ENCODE results near the gene ZNF134.

Gene ZNF134

GRCh38 chr19:57613941-57614743 is at the start of gene ZNF134 (continued):
- TF ChIP-seq SP7 (tag by site-specific recombination; IDR thresholded peaks at IDR 0.05) = 0 out of 2 replicates have a peak, but pooled peaks have one; percentile 27
- TF ChIP-seq SP2 (tag by site-specific recombination; IDR thresholded peaks at IDR 0.05) = peak; percentile 82
- TF ChIP-seq KLF1 (tag by site-specific recombination; IDR thresholded peaks at IDR 0.05) = peak; percentile 38; the same call in 1 of the 2 replicates
- TF ChIP-seq PRDM10 (tag by site-specific recombination; IDR thresholded peaks at IDR 0.05) = peak; percentile 86
- TF ChIP-seq ZBTB8A (tag by site-specific recombination; IDR thresholded peaks at IDR 0.05) = peak; percentile 30
- TF ChIP-seq ZNF174 (tag by site-specific recombination; IDR thresholded peaks at IDR 0.05) = no peak
- TF ChIP-seq ZNF645 (tag by site-specific recombination; IDR thresholded peaks at IDR 0.05) = no peak
- TF ChIP-seq ZBTB7A (tag by site-specific recombination; IDR thresholded peaks at IDR 0.05; ENCODE audit: low read depth) = 0 out of 2 replicates have a peak, but pooled peaks have one; percentile 51
- TF ChIP-seq ZSCAN30 (tag by site-specific recombination; IDR thresholded peaks at IDR 0.05) = peak; percentile 37; the same call in 1 of the 2 replicates
- peak; percentile 85 for TF ChIP-seq ZNF518A (tag by site-specific recombination; conservative IDR thresholded peaks at IDR 0.05; ENCODE audit: low read depth)
- TF ChIP-seq KLF7 (tag by site-specific recombination; IDR thresholded peaks at IDR 0.05; ENCODE audit: borderline replicate concordance) = peak; percentile 57; the same call in 1 of the 2 replicates
- no peak for TF ChIP-seq ZNF398 (tag by site-specific recombination; IDR thresholded peaks at IDR 0.05)
- peak; percentile 70 for TF ChIP-seq ZXDB (tag by site-specific recombination; IDR thresholded peaks at IDR 0.05)
- TF ChIP-seq ZNF629 (tag by site-specific recombination; IDR thresholded peaks at IDR 0.05) = no peak
- no peak for TF ChIP-seq ZNF138 (tag by site-specific recombination; IDR thresholded peaks at IDR 0.05; ENCODE audit: borderline replicate concordance)

Data from HEK293 (cell line).